T-helper 2 cell treated with Interferon-gamma antibody and Interleukin-4, amounts not matched to agents 5 μg/mL and 100 μg/mL, for 36 hours (primary cell): ENCODE results near the gene SLC25A34.

Experiments
- DNase-seq: peaks from one replicate; pipeline ENCODE4 v3.0.0; 2021; ENCODE audit warnings: low spot score
- H3K27ac Mint-ChIP-seq: one replicate; pipeline ENCODE4 v1.8.0; 2021; ENCODE audit warnings: mild to moderate bottlenecking, mixed read lengths
- H3K27me3 Mint-ChIP-seq: one replicate; pipeline ENCODE4 v1.8.0; 2021; ENCODE audit warnings: low read depth, mixed read lengths
- H3K36me3 Mint-ChIP-seq: one replicate; pipeline ENCODE4 v1.8.0; 2021; ENCODE audit warnings: low read depth, mixed read lengths
- H3K4me1 Mint-ChIP-seq: one replicate; pipeline ENCODE4 v1.8.0; 2021; ENCODE audit warnings: low read depth, mixed read lengths
- H3K4me3 Mint-ChIP-seq: one replicate; pipeline ENCODE4 v1.8.0; 2022; ENCODE audit warnings: mild to moderate bottlenecking, moderate library complexity, mixed read lengths
- H3K9me3 Mint-ChIP-seq: one replicate; pipeline ENCODE4 v1.8.0; 2021; ENCODE audit warnings: mixed read lengths

The SLC25A34 gene

DNA sequence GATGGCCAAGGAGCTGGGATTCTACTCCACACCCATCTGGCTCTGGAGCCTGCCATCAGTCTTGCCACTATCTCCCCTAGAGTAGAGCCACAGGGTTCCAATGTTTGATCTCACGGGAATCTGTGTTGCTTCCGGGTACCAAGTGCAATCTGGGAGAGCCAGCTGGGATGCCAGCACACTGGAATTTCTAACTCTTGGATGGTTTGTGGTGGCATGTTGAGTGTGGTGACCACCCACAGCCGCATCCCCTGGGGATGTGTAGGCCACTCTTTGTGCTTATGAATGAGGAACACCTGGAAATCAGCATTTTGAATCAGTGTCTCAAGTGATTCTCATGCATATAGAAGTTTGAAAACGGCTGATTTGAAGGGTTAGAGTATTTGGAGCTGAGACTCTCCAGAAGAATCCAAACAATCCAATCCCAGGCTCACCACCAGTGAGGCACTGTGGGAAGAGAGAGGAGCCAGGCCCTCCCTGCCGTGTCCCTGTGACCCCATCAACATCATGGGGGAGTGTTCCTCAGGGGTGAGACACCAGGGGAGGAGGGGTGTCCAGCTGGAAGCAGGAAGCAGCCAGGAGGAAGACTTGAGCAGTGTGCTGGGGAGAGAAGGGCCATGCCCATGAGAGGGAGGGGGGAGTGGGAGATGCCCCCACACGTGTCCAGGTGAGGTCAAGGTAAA is 35.9 kb downstream of the SLC25A34 start:
- no peak for DNase-seq
- H3K4me1 Mint-ChIP-seq, result no peaks in the 10 kb centered on the region
- peaks cover 3% of the 10 kb centered on the region for H3K27me3 Mint-ChIP-seq
- no peaks in the 10 kb centered on the region for H3K36me3 Mint-ChIP-seq
- no peak overlapping the region for H3K27ac Mint-ChIP-seq
- H3K9me3 Mint-ChIP-seq, result no peaks in the 10 kb centered on the region
- H3K4me3 Mint-ChIP-seq, result no peak overlapping the region

DNA sequence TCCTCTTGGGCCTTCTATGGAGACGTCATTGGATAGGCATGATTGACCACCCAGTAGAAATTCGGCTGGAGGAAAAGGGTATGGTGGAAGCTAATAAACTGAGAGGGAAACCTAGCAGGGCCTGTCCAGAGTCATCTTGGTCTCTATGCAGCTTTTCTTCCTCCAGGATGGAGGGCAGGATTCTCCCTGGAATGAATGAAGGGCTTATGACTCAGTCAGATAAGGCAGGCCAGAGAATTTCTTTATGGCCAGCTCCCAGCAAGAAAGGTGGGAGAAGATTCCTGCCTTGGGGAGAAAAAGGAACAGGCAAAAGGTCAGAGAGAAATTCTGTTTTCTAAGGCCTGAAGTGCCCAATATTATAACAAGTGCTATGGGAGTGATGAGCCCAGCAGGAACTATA is 39.6 kb downstream of the SLC25A34 start:
- Mint-ChIP-seq H3K4me1 (no peaks in the 10 kb centered on the region), H3K4me3 (no peak overlapping the region), H3K27me3 (peaks cover 3% of the 10 kb centered on the region)

GRCh38 chr1:15777909-15778707 is 42.0 kb downstream of the SLC25A34 start:
- Mint-ChIP-seq H3K9me3 (no peaks in the 10 kb centered on the region), H3K27me3 (peaks cover 3% of the 10 kb centered on the region), H3K4me1 (no peaks in the 10 kb centered on the region), H3K36me3 (no peaks in the 10 kb centered on the region), H3K4me3 (no peak overlapping the region), H3K27ac (no peak overlapping the region)
- DNase-seq, result no peak

More for the DNA sequence above, 39.6 kb downstream of the SLC25A34 start:
- Mint-ChIP-seq H3K36me3 (no peaks in the 10 kb centered on the region), H3K9me3 (no peaks in the 10 kb centered on the region), H3K27ac (no peak overlapping the region)
- no peak for DNase-seq

DNA sequence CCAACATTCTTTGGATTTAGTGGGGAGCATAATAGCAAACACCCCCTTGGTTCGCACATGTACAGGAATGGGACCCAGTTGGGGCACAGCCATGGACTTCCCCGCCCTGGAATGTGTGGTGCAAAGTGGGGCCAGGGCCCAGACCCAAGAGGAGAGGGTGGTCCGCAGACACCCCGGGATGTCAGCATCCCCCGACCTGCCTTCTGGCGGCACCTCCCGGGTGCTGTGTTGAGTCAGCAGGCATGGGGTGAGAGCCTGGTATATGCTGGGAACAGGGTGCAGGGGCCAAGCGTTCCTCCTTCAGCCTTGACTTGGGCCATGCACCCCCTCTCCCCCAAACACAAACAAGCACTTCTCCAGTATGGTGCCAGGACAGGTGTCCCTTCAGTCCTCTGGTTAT is 49.6 kb downstream of the SLC25A34 start:
- Mint-ChIP-seq H3K27ac (no peak overlapping the region), H3K4me1 (no peaks in the 10 kb centered on the region), H3K27me3 (no peaks in the 10 kb centered on the region), H3K9me3 (no peaks in the 10 kb centered on the region), H3K36me3 (no peaks in the 10 kb centered on the region), H3K4me3 (no peak overlapping the region)
- DNase-seq, result no peak

GRCh38 chr1:15786581-15786980 is 50.5 kb downstream of the SLC25A34 start:
- Mint-ChIP-seq H3K27me3 (no peaks in the 10 kb centered on the region), H3K4me3 (no peak overlapping the region), H3K9me3 (no peaks in the 10 kb centered on the region), H3K36me3 (no peaks in the 10 kb centered on the region), H3K4me1 (no peaks in the 10 kb centered on the region), H3K27ac (no peak overlapping the region)
- no peak for DNase-seq

DNA sequence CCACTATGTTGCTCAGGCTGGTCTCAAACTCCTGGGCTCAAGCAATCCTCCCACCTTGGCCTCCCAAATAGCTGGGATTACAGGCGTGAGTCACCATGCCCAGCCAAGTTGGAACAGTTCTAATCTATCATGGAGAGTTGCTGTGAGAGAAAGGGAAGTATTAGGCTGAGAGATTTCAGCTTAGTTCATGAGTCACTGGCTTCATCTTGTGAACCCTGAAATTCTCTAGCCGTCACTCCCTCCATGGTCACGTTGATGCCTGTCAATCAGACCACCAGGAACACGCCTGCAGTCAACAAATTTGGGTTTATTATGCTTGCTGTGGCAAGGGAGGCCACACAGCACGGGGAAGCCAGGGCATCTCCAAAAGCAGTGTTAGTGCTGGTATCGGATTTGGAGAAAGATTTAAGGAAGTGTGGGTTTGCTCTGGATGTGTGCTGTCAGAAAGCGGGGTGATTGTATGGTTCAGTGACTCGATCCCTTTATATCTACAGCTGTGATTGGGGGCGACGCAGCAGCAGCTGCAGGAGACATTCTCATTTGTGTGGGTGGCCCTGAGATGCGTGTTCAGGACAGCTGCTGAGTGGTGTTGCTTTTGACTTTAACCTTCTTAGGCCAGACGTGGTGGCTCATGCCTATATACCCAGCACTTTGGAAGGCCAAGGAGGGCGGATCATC is 52.7 kb downstream of the SLC25A34 start:
- Mint-ChIP-seq H3K9me3 (no peaks in the 10 kb centered on the region), H3K4me1 (peaks cover 2% of the 10 kb centered on the region), H3K36me3 (no peaks in the 10 kb centered on the region), H3K27ac (no peak overlapping the region), H3K27me3 (peaks cover 2% of the 10 kb centered on the region), H3K4me3 (no peak overlapping the region)
- DNase-seq, result no peak
